T47D (cell line): ENCODE results near the gene SPAAR.
A peak's percentile ranks its signal among the peaks of the same experiment; 100 is the strongest.

Source experiments
- DNase-seq, 2 experiments: peaks; one replicate each; pipeline versions ENCODE4 v3.0.0 to v3.0.0-alpha.2; 2011 to 2012; ENCODE audit warnings: low read depth in 1 of 2, low spot score in 1 of 2
- JUND ChIP-seq: IDR thresholded peaks from 2 replicates; pipeline ENCODE4 v1.6.1; 2012; ENCODE audit warnings: low read depth
- in situ Hi-C: cut with HindIII; loops from 2 replicates; pipeline ENCODE4 v1.10.0; 2016; ENCODE audit warnings: low sequenced_read_pairs, low pct_unique_long_range_greater_than_20kb

The SPAAR gene

GRCh38 chr9:35952526-35953191 is 43.4 kb downstream of the SPAAR start:
- TF ChIP-seq JUND = no peak
- DNase-seq = no peak
- in situ Hi-C loops = no loop called here

GRCh38 chr9:35954942-35955546 is 45.8 kb downstream of the SPAAR start:
- peak; percentile 18 to 71 for DNase-seq
- in situ Hi-C loops = no loop called here
- TF ChIP-seq JUND = no peak

DNA sequence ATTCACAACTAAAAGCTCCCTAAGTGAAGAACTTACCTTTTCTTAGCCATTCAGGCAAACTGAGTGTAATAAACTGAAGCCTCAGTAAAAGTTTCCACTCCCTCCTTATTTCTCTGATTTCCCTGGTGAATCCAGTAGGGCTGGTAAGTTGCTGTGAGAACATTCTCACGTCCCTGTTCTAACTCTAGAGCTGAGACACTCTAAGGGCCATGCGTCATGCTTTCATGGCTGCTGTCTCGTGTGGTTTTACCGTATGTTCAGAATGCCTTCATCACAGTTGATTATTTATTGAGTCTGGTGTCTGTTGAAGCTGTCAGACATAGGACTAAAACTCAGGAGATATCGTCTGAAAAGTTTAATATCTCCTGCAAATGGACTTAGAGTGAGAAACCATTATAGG is 47.4 kb downstream of the SPAAR start:
- DNase-seq = no peak
- in situ Hi-C loops = no loop called here
- TF ChIP-seq JUND = no peak

GRCh38 chr9:35958104-35958837 is 49.0 kb downstream of the SPAAR start, which contains the start of gene OR2S2:
TSS of gene OR2S2 (minus strand) at chr9:35958154. CDS start at chr9:35958098, 56 bp downstream.
- TF ChIP-seq JUND = no peak
- in situ Hi-C loops = no loop called here
- DNase-seq = no peak

DNA sequence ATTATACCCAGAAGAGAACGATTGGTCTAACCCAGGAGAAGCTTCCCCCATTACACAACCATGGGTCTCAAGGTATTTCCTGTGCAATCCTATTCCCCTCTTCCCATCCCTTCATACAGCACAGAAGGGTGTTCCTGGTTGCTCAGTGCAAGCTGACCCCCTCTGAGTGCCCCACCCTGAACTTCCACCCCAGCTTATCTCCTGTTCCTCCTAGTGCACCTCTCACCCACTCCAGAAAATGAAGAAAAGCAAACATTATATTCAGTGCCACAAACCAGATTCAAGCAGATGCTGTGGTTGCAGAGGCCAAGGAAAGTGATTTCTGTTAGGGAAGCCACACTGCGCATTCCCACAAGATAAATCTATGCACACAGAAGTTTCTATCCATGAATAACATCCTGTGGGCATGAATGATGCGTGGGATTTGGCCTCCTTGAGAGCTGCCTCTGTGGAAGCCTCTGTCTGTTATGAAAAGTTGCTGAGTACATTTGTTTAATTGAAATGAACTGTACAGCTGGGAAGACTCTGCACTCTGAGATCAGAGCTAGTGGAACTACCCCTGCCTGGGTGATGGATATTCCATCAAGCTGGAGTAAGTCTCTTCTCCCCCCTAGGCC is 50.9 kb downstream of the SPAAR start:
- no peak for DNase-seq
- no peak for TF ChIP-seq JUND
- in situ Hi-C loops = no loop called here
